Retinal pigment epithelial cell (primary cell): ENCODE measurements around the gene OGFOD2.
A peak's percentile ranks its signal among the peaks of the same experiment; 100 is the strongest.

Experiments used
- DNase-seq: peaks from one replicate; pipeline ENCODE4 v3.0.0-alpha.2; 2010; ENCODE audit warnings: low read depth
- H3K4me3 ChIP-seq: 2 replicates; pipeline ENCODE4 v1.5.1; 2011; ENCODE audit warnings: mild to moderate bottlenecking, low read length, control low read depth, moderate library complexity
- TF ChIP-seq, protein P1 (sequence below): conservative IDR thresholded peaks from 2 replicates; pipeline ENCODE4 v1.5.1; 2011; ENCODE audit warnings: low read depth, low read length, control low read depth, inconsistent platforms

OGFOD2 gene

DNA sequence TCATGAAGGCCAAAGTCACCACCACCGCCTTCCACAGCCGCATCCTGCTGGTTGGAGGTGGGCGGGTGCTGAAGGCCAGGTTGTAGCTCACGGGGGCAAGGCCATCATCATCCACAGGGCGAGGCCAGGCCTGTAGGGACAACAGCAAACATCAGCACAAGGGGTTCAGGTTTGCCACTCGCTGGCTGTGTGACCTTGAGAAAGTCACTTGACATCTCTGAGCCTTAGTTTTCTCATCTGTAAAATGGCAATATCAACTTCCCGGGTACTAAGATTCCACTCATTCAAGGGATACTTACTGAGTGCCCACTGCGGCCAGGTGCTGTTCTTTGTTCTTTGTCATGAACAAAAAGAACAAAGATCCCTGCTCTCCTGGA is 14.9 kb upstream of the OGFOD2 start:
- TF ChIP-seq, protein P1, sequence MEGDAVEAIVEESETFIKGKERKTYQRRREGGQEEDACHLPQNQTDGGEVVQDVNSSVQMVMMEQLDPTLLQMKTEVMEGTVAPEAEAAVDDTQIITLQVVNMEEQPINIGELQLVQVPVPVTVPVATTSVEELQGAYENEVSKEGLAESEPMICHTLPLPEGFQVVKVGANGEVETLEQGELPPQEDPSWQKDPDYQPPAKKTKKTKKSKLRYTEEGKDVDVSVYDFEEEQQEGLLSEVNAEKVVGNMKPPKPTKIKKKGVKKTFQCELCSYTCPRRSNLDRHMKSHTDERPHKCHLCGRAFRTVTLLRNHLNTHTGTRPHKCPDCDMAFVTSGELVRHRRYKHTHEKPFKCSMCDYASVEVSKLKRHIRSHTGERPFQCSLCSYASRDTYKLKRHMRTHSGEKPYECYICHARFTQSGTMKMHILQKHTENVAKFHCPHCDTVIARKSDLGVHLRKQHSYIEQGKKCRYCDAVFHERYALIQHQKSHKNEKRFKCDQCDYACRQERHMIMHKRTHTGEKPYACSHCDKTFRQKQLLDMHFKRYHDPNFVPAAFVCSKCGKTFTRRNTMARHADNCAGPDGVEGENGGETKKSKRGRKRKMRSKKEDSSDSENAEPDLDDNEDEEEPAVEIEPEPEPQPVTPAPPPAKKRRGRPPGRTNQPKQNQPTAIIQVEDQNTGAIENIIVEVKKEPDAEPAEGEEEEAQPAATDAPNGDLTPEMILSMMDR: no peak
- no peak overlapping the region for H3K4me3 ChIP-seq
- no peak for DNase-seq

- no peak for DNase-seq
- H3K4me3 ChIP-seq: no peak overlapping the region
- TF ChIP-seq, protein P1: no peak
Measured at GRCh38 chr12:122961531-122962329, 13.3 kb upstream of the OGFOD2 start.

- peak overlapping the region; percentile 15 for H3K4me3 ChIP-seq
- DNase-seq: peak; percentile 43
- TF ChIP-seq, protein P1: no peak
Measured at GRCh38 chr12:122963941-122964265, 11.1 kb upstream of the OGFOD2 start.

DNA sequence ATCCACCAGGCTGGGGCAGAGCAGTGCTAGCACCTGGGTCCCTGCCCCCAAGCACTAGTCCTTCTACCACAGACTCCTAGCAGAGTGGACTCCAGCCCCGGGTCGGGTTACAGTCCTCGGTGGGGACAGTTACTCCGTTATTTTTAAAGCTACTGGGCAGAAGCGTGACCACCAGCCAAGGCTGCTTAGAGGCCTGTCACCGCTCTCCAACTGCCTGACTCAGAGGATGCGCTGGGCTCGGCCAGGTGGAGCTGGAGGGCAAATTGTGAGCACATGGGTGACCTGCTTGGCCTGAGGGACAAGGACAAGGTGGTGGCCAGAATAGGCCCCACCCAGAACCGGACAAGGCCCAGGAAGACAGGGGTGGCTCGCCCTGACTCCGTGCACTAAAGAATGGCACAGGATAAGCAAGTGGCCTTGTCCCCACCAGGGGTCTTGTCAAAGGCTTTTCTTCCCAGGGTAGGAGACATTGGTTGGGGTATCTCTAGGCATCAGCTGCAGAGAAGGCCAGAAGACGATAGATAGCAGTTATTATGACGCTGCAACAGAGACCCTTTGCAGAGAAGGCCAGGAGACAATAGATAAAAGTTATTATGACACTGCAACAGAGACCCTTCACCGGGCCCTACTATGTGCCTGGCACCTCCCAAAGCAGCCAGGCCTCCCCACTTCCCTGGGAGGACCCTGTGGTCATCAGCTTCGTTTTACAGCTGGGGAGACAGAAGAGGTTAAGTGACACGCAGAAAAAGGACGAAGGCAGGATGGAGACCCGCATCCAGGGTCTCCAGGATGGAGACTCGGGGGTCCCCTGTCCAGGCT is 10.4 kb upstream of the OGFOD2 start:
- DNase-seq: no peak
- peak overlapping the region; percentile 84 for H3K4me3 ChIP-seq
- TF ChIP-seq, protein P1: no peak

DNA sequence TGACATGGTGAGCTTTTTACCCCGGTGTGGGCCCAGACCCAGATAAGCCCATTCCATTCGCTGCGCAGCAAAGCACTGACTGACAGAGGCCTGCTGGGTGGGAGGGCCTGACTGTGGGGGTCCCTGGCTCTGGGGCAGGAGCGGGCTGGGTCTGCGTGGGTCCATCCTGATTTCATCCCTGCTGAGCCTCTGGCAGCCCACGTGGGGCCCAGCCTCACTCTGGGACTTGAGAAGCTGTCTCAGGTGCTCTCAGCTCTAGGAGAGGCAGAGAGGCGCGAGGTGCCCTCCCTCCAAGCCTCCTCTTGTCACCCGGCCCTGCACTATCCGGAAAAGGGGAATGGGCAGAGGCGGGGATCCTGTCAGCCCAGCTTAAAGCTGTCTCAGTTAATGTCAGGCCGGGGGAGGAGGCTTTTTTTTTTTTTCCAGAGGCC is 9.7 kb upstream of the OGFOD2 start:
- TF ChIP-seq, protein P1: no peak
- no peak for DNase-seq
- H3K4me3 ChIP-seq: peak overlapping the region; percentile 84

GRCh38 chr12:122965851-122966742 is 8.9 kb upstream of the OGFOD2 start, which contains the start of gene ABCB9:
TSS of gene ABCB9 (minus strand) at chr12:122966463. CDS start at chr12:122960235, 6,228 bp downstream.
- TF ChIP-seq, protein P1: no peak
- H3K4me3 ChIP-seq: peak within 1 kb of the TSS; percentile 84
- DNase-seq: peak; percentile 66
